Liver (tissue), 9 donors: ENCODE data around the gene S100PBP. TPM values are rescaled to one million over a fixed set of nuclear protein-coding genes. Genes with fewer than 3 reads are reported as not detected.

Experiments
- DNase-seq: peaks from one replicate; pipeline ENCODE4 v3.0.0-alpha.2; 2017; ENCODE audit warnings: low spot score
- H3K27ac ChIP-seq, 2 donors: one replicate each; pipeline ENCODE4 v1.7.0; 2013; ENCODE audit warnings: inconsistent platforms in 2 of 2, low read length in 2 of 2, control low read depth in 1 of 2, low read depth in 1 of 2, mild to moderate bottlenecking in 1 of 2
- H3K27me3 ChIP-seq, 4 donors: one replicate each; pipeline versions ENCODE4 v1.6.1 to v1.7.0; 2013; ENCODE audit warnings: low read length in 3 of 4, inconsistent platforms in 1 of 4, mild to moderate bottlenecking in 1 of 4, moderate library complexity in 1 of 4; ENCODE audit not compliant: control insufficient read depth in 4 of 4, insufficient read depth in 4 of 4
- H3K36me3 ChIP-seq, 4 donors: one replicate each; pipeline versions ENCODE4 v1.6.1 to v1.7.0; 2013; ENCODE audit warnings: low read length in 3 of 4, mild to moderate bottlenecking in 3 of 4, low read depth in 1 of 4, moderate library complexity in 1 of 4; ENCODE audit not compliant: control insufficient read depth in 4 of 4, insufficient read depth in 3 of 4
- H3K4me1 ChIP-seq, 4 donors: one replicate each; pipeline versions ENCODE4 v1.6.1 to v1.7.0; 2013; ENCODE audit warnings: low read length in 3 of 4, mild to moderate bottlenecking in 3 of 4, moderate library complexity in 1 of 4; ENCODE audit not compliant: control insufficient read depth in 4 of 4, insufficient read depth in 4 of 4
- H3K4me3 ChIP-seq, 3 donors: one replicate each; pipeline versions ENCODE4 v1.6.1 to v1.7.0; 2013; ENCODE audit warnings: low read length in 3 of 3, control low read depth in 1 of 3, low read depth in 1 of 3, mild to moderate bottlenecking in 1 of 3
- H3K9ac ChIP-seq, 2 donors: one replicate each; pipeline ENCODE4 v1.7.0; 2013; ENCODE audit warnings: low read length in 2 of 2, mild to moderate bottlenecking in 2 of 2, moderate library complexity in 2 of 2, control low read depth in 1 of 2, low read depth in 1 of 2
- H3K9me3 ChIP-seq, 4 donors: one replicate each; pipeline versions ENCODE4 v1.6.1 to v1.7.0; 2013; ENCODE audit warnings: low read length in 3 of 4; ENCODE audit not compliant: control insufficient read depth in 4 of 4
- ATF3 ChIP-seq: IDR thresholded peaks from 2 replicates; pipeline ENCODE4 v1.6.1; 2016; ENCODE audit warnings: antibody characterized with exemption
- CTCF ChIP-seq: fragments of 150-350 bp; IDR thresholded peaks from 2 replicates; pipeline ENCODE4 v1.5.1; 2017; ENCODE audit warnings: improper control_type of control experiment, low read depth, low read length; ENCODE audit not compliant: missing input control
- EGR1 ChIP-seq, 2 donors: IDR thresholded peaks; 2 replicates each; pipeline ENCODE4 v1.6.1; 2016 to 2018; ENCODE audit warnings: antibody characterized with exemption in 2 of 2, low read depth in 2 of 2
- FOXA1 ChIP-seq: IDR thresholded peaks from 2 replicates; pipeline ENCODE4 v1.6.1; 2016; ENCODE audit warnings: antibody characterized with exemption
- FOXA2 ChIP-seq: IDR thresholded peaks from 2 replicates; pipeline ENCODE4 v1.6.1; 2016; ENCODE audit warnings: antibody characterized with exemption
- GABPA ChIP-seq, 2 donors: IDR thresholded peaks in 1 of 2; conservative IDR thresholded peaks in 1 of 2; 2 replicates each; pipeline ENCODE4 v1.6.1; 2016; ENCODE audit warnings: antibody characterized with exemption in 2 of 2, mild to moderate bottlenecking in 1 of 2, moderate library complexity in 1 of 2
- HNF4A ChIP-seq, 2 donors: conservative IDR thresholded peaks; 2 replicates each; pipeline ENCODE4 v1.6.1; 2016; ENCODE audit warnings: antibody characterized with exemption in 2 of 2, mild to moderate bottlenecking in 2 of 2
- HNF4G ChIP-seq: IDR thresholded peaks from 2 replicates; pipeline ENCODE4 v1.6.1; 2016; ENCODE audit warnings: antibody characterized with exemption
- JUND ChIP-seq, 2 donors: IDR thresholded peaks; 2 replicates each; pipeline ENCODE4 v1.6.1; 2016; ENCODE audit warnings: antibody characterized with exemption in 2 of 2
- MAX ChIP-seq: IDR thresholded peaks from 2 replicates; pipeline ENCODE4 v1.6.1; 2016; ENCODE audit warnings: antibody characterized with exemption
- NR2F2 ChIP-seq: IDR thresholded peaks from 2 replicates; pipeline ENCODE4 v1.6.1; 2016; ENCODE audit warnings: antibody characterized with exemption
- RAD21 ChIP-seq, 2 donors: IDR thresholded peaks; 2 replicates each; pipeline ENCODE4 v1.6.1; 2016; ENCODE audit warnings: antibody characterized with exemption in 2 of 2, mild to moderate bottlenecking in 2 of 2
- REST ChIP-seq: IDR thresholded peaks from 2 replicates; pipeline ENCODE4 v1.6.1; 2016; ENCODE audit warnings: antibody characterized with exemption, mild to moderate bottlenecking
- RXRA ChIP-seq, 2 donors: IDR thresholded peaks; 2 replicates each; pipeline ENCODE4 v1.6.1; 2017 to 2018; ENCODE audit warnings: antibody characterized with exemption in 2 of 2, mild to moderate bottlenecking in 1 of 2
- SP1 ChIP-seq: IDR thresholded peaks from 2 replicates; pipeline ENCODE4 v1.6.1; 2018; ENCODE audit warnings: antibody characterized with exemption, mild to moderate bottlenecking
- TAF1 ChIP-seq: conservative IDR thresholded peaks from 2 replicates; pipeline ENCODE4 v1.6.1; 2016; ENCODE audit warnings: antibody characterized with exemption, mild to moderate bottlenecking
- YY1 ChIP-seq: IDR thresholded peaks from 2 replicates; pipeline ENCODE4 v1.6.1; 2016; ENCODE audit warnings: antibody characterized with exemption, mild to moderate bottlenecking
- WGBS: extraction: QIAGEN DNeasy Blood & Tissue Kit; methylation state at CpG from one replicate; pipeline ENCODE4 v1.1.7; 2013; 5-methylcytosine and 5-hydroxymethylcytosine counted together
- polyA plus RNA-seq, 2 donors: library from polyadenylated mRNA; stranded (reverse) in 1 of 2; unstranded in 1 of 2; fragments of 200-250 nt in 1 of 2; fragments of >200 nt in 1 of 2; fragmentation: Nextera tagmentation in 1 of 2; extraction: Ambion mirVana in 1 of 2; gene quantifications; one replicate each; pipeline versions ENCODE4 v1.2.1 to v1.2.3, GENCODE V29; 2013 to 2015
- total RNA-seq, 2 donors: library from RNA; depleted of rRNA; stranded (reverse); fragments of >200 nt; gene quantifications; one replicate each; pipeline ENCODE4 v1.2.3, GENCODE V29; 2014
- TF ChIP-seq, protein P1 (sequence below): IDR thresholded peaks from 2 replicates; pipeline ENCODE4 v1.6.1; 2016; ENCODE audit warnings: antibody characterized with exemption
- donor health status: healthy.
- donor health status: healthy.
- donor health status: healthy.
- donor health status: healthy.
- donor health status: healthy.

The S100PBP gene
- total and polyA plus RNA-seq, 4 donors, result 1.9 to 24.8 (median 11.1) TPM

DNA sequence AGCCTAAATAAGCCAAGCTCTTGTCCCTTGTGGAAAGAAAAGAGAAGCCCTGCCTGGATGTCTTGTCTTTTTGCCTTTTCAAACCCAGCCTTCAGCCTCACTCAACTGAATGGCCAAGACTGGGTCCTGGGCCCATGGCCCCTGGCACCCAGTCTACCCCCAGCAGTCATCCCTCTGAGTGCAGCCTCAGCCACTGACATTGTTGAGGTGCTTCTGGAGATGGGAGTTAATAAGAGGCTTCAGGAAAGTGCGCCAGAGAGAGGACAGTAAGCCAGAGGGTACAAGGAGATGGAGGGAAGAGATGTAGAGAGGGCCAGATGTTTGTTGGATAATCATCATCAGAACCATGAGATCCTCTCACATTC is 46.4 kb downstream of the S100PBP start:
- Histone ChIP-seq H3K27me3 (no peaks in the 10 kb centered on the region), H3K4me3 (no peak overlapping the region), H3K36me3 (peaks cover 0 to 13% (median 3%) of the 10 kb centered on the region in 4 donors), H3K27ac (peak overlapping the region; percentile 92 to 95), H3K9me3 (no peaks in the 10 kb centered on the region), H3K4me1 (peaks cover 4 to 31% (median 24%) of the 10 kb centered on the region in 4 donors), H3K9ac (peak overlapping the region in 1 of 2 donors; percentile 41)
- TF ChIP-seq FOXA1, result no peak
- TF ChIP-seq FOXA2, result no peak
- no peak for TF ChIP-seq CTCF
- no peak for TF ChIP-seq HNF4G
- TF ChIP-seq YY1, result no peak
- TF ChIP-seq, protein P1, sequence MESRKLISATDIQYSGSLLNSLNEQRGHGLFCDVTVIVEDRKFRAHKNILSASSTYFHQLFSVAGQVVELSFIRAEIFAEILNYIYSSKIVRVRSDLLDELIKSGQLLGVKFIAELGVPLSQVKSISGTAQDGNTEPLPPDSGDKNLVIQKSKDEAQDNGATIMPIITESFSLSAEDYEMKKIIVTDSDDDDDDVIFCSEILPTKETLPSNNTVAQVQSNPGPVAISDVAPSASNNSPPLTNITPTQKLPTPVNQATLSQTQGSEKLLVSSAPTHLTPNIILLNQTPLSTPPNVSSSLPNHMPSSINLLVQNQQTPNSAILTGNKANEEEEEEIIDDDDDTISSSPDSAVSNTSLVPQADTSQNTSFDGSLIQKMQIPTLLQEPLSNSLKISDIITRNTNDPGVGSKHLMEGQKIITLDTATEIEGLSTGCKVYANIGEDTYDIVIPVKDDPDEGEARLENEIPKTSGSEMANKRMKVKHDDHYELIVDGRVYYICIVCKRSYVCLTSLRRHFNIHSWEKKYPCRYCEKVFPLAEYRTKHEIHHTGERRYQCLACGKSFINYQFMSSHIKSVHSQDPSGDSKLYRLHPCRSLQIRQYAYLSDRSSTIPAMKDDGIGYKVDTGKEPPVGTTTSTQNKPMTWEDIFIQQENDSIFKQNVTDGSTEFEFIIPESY, result no peak
- DNase-seq, result no peak
- 92% methylated on average over 1 of the region's 1 CpG for WGBS

GRCh38 chr1:32864375-32865019 is 47.0 kb downstream of the S100PBP start:
- peak overlapping the region; percentile 92 to 95 for H3K27ac ChIP-seq
- 36% methylated on average over 8 of the region's 8 CpGs for WGBS
- TF ChIP-seq JUND (IDR thresholded peaks at IDR 0.05) (peak; percentile 89 to 91), SP1 (peak; percentile 78), GABPA (IDR thresholded peaks at IDR 0.05 in 1 of 2, conservative IDR thresholded peaks at IDR 0.05 in 1 of 2) (no peak), NR2F2 (no peak), HNF4G (no peak), EGR1 (IDR thresholded peaks at IDR 0.05; ENCODE audit: low read depth in 2 of 2) (no peak), FOXA2 (peak; percentile 72), YY1 (peak; percentile 57), FOXA1 (peak; percentile 52), HNF4A (conservative IDR thresholded peaks at IDR 0.05) (peak; percentile 58 to 67), MAX (peak; percentile 33), CTCF (no peak), RAD21 (IDR thresholded peaks at IDR 0.05) (peak; percentile 13 to 30), REST (peak; percentile 36), RXRA (IDR thresholded peaks at IDR 0.05) (peak; percentile 97 to 98), TAF1 (no peak), ATF3 (peak; percentile 90)
- TF ChIP-seq, protein P1, result peak; percentile 47
- H3K36me3 ChIP-seq, result peaks cover 0 to 10% (median 3%) of the 10 kb centered on the region in 4 donors
- DNase-seq, result no peak
- H3K9me3 ChIP-seq, result no peaks in the 10 kb centered on the region
- peak overlapping the region in 1 of 3 donors; percentile 25 for H3K4me3 ChIP-seq
- peak overlapping the region in 1 of 2 donors; percentile 41 for H3K9ac ChIP-seq
- H3K27me3 ChIP-seq, result no peaks in the 10 kb centered on the region
- peaks cover 4 to 34% (median 26%) of the 10 kb centered on the region in 4 donors for H3K4me1 ChIP-seq
